Mucosa of stomach (tissue), 1 donor: ENCODE data around the gene OR11H12.
"Not testable (repeated sequence)": the region's sequence is repeated elsewhere in the genome, so short reads cannot be mapped to it uniquely, and the experiment has no call there.

Experiments used
- H3K27me3 ChIP-seq: one replicate; pipeline ENCODE4 v1.7.0; 2013; ENCODE audit warnings: mild to moderate bottlenecking, low read length; ENCODE audit not compliant: control insufficient read depth, insufficient read depth
- H3K36me3 ChIP-seq: one replicate; pipeline ENCODE4 v1.7.0; 2013; ENCODE audit warnings: low read length; ENCODE audit not compliant: control insufficient read depth, insufficient read depth
- H3K4me1 ChIP-seq: one replicate; pipeline ENCODE4 v1.7.0; 2013; ENCODE audit warnings: mild to moderate bottlenecking, low read length; ENCODE audit not compliant: control insufficient read depth, insufficient read depth
- H3K4me3 ChIP-seq: one replicate; pipeline ENCODE4 v1.7.0; 2013; ENCODE audit warnings: low read length
- H3K9ac ChIP-seq: one replicate; pipeline ENCODE4 v1.7.0; 2013; ENCODE audit warnings: mild to moderate bottlenecking, low read length, moderate library complexity
- H3K9me3 ChIP-seq: one replicate; pipeline ENCODE4 v1.7.0; 2013; ENCODE audit warnings: mild to moderate bottlenecking, low read length, moderate library complexity; ENCODE audit not compliant: control insufficient read depth
- donor health status: Pancreatic carcinoma.

OR11H12 gene

GRCh38 chr14:18600817-18601216 lies at the start of gene OR11H12:
Gene OR11H12 (plus strand): TSS chr14:18601117. CDS start chr14:18601117, 0 bp downstream.
- H3K9ac ChIP-seq, H3K4me3 ChIP-seq, H3K27me3 ChIP-seq, H3K36me3 ChIP-seq, H3K4me1 ChIP-seq, H3K9me3 ChIP-seq: not testable (repeated sequence)

- H3K27me3 ChIP-seq, H3K4me1 ChIP-seq, H3K9me3 ChIP-seq, H3K4me3 ChIP-seq, H3K36me3 ChIP-seq, H3K9ac ChIP-seq: not testable (repeated sequence)
These were observed 18.0 kb upstream of the OR11H12 start for GRCh38 chr14:18582908-18583307.

GRCh38 chr14:18626610-18627213 lies 25.8 kb downstream of the OR11H12 start:
- not testable (repeated sequence) for H3K27me3 ChIP-seq, H3K9me3 ChIP-seq, H3K4me3 ChIP-seq, H3K4me1 ChIP-seq, H3K9ac ChIP-seq, H3K36me3 ChIP-seq

GRCh38 chr14:18636066-18636465 lies 35.1 kb downstream of the OR11H12 start:
- H3K9me3 ChIP-seq, H3K4me1 ChIP-seq, H3K4me3 ChIP-seq, H3K36me3 ChIP-seq, H3K27me3 ChIP-seq, H3K9ac ChIP-seq: not testable (repeated sequence)

GRCh38 chr14:18638032-18638431 lies 37.1 kb downstream of the OR11H12 start:
- not testable (repeated sequence) for H3K4me3 ChIP-seq, H3K36me3 ChIP-seq, H3K9me3 ChIP-seq, H3K27me3 ChIP-seq, H3K9ac ChIP-seq, H3K4me1 ChIP-seq

- not testable (repeated sequence) for H3K36me3 ChIP-seq, H3K27me3 ChIP-seq, H3K9me3 ChIP-seq, H3K4me1 ChIP-seq, H3K9ac ChIP-seq, H3K4me3 ChIP-seq
These were observed 37.9 kb downstream of the OR11H12 start for GRCh38 chr14:18638785-18639184.

GRCh38 chr14:18646075-18646730 lies 45.3 kb downstream of the OR11H12 start:
- not testable (repeated sequence) for H3K4me1 ChIP-seq, H3K9me3 ChIP-seq, H3K27me3 ChIP-seq, H3K4me3 ChIP-seq, H3K9ac ChIP-seq, H3K36me3 ChIP-seq
